OCI-LY3 (cell line): Measurements from ENCODE around the gene CTBP2.

Experiments used
- H2AFZ ChIP-seq: fragments of 200-600, 300-600 bp; shearing (Covaris generic); 2 replicates; pipeline ENCODE4 v1.6.0; 2014; ENCODE audit warnings: antibody characterized with exemption, low read depth, low read length
- H3K27ac ChIP-seq: fragments of 200-600, 300-600 bp; sonication (generic); 2 replicates; pipeline ENCODE4 v1.5.1; 2014; ENCODE audit warnings: mild to moderate bottlenecking, low read length, moderate library complexity, mixed read lengths
- H3K27me3 ChIP-seq: fragments of 200-600, 300-600 bp; sonication (generic); 2 replicates; pipeline ENCODE4 v1.6.1; 2014; ENCODE audit warnings: low read depth, low read length, mixed read lengths
- H3K36me3 ChIP-seq: fragments of 200-600, 300-600 bp; sonication (generic); replicated peaks from 2 replicates; pipeline ENCODE3; 2014; ENCODE audit warnings: low read depth, low read length, mixed read lengths
- H3K4me1 ChIP-seq: fragments of 300-600, 200-600 bp; sonication (generic); 2 replicates; pipeline ENCODE4 v1.6.1; 2014; ENCODE audit warnings: low read length, mixed read lengths
- H3K4me2 ChIP-seq: fragments of 200-600, 300-600 bp; sonication (generic); 2 replicates; pipeline ENCODE4 v1.6.1; 2014; ENCODE audit warnings: low read length, mixed read lengths
- H3K4me3 ChIP-seq: fragments of 300-600, 200-600 bp; sonication (generic); 2 replicates; pipeline ENCODE4 v1.5.1; 2014; ENCODE audit warnings: antibody characterized with exemption, mild to moderate bottlenecking, low read length, moderate library complexity
- H3K79me2 ChIP-seq: fragments of 300-600, 200-600 bp; shearing (Covaris generic); 2 replicates; pipeline ENCODE4 v1.6.1; 2014; ENCODE audit warnings: mild to moderate bottlenecking, low read length, mixed read lengths
- H3K9ac ChIP-seq: fragments of 300-600, 200-600 bp; shearing (Covaris generic); 2 replicates; pipeline ENCODE4 v1.6.0; 2014; ENCODE audit warnings: mild to moderate bottlenecking, low read length, moderate library complexity
- H3K9me3 ChIP-seq: fragments of 200-600, 300-600 bp; shearing (Covaris generic); 2 replicates; pipeline ENCODE4 v1.6.1; 2014; ENCODE audit warnings: low read length, mixed read lengths; ENCODE audit not compliant: insufficient read depth
- H4K20me1 ChIP-seq: fragments of 200-600, 300-600 bp; sonication (generic); 2 replicates; pipeline ENCODE4 v1.6.1; 2016; ENCODE audit warnings: low read length, mixed read lengths; ENCODE audit not compliant: insufficient read depth
- CTCF ChIP-seq: fragments of 200-600, 300-600 bp; sonication (generic); IDR thresholded peaks from 2 replicates; pipeline ENCODE4 v1.5.1; 2014; ENCODE audit warnings: antibody characterized with exemption, low read length, low read depth
- EZH2phosphoT487 ChIP-seq: fragments of 200-600 bp; shearing (Covaris generic); IDR thresholded peaks from 2 replicates; pipeline ENCODE4 v1.6.1; 2018; ENCODE audit warnings: antibody characterized with exemption, mixed run types, low read depth

The CTBP2 gene

GRCh38 chr10:125201791-125202622, 41.6 kb upstream of the CTBP2 start:
- H3K4me3 ChIP-seq = no peak overlapping the region
- no peak overlapping the region for H2AFZ ChIP-seq
- H3K27me3 ChIP-seq = peaks cover 10% of the 10 kb centered on the region
- no peak overlapping the region for H3K9ac ChIP-seq
- no peaks in the 10 kb centered on the region for H3K36me3 ChIP-seq
- H3K27ac ChIP-seq = no peak overlapping the region
- no peaks in the 10 kb centered on the region for H3K79me2 ChIP-seq
- peak overlapping the region; percentile 66; the same call in 1 of the 2 replicates for H3K4me2 ChIP-seq
- TF ChIP-seq EZH2phosphoT487 (no peak), CTCF (no peak)
- no peaks in the 10 kb centered on the region for H4K20me1 ChIP-seq
- H3K9me3 ChIP-seq = no peaks in the 10 kb centered on the region
- H3K4me1 ChIP-seq = peaks cover 21% of the 10 kb centered on the region

GRCh38 chr10:125201108-125201524, 40.8 kb upstream of the CTBP2 start:
- no peak overlapping the region for H2AFZ ChIP-seq
- H3K36me3 ChIP-seq = no peaks in the 10 kb centered on the region
- H3K27me3 ChIP-seq = peaks cover 10% of the 10 kb centered on the region
- H3K4me2 ChIP-seq = peak overlapping the region; percentile 66
- H3K27ac ChIP-seq = no peak overlapping the region; the same call in 1 of the 2 replicates
- peaks cover 21% of the 10 kb centered on the region for H3K4me1 ChIP-seq
- TF ChIP-seq CTCF (no peak), EZH2phosphoT487 (no peak)
- no peaks in the 10 kb centered on the region for H4K20me1 ChIP-seq
- H3K9me3 ChIP-seq = no peaks in the 10 kb centered on the region
- H3K4me3 ChIP-seq = peak overlapping the region; percentile 38
- H3K9ac ChIP-seq = no peak overlapping the region
- H3K79me2 ChIP-seq = no peaks in the 10 kb centered on the region

GRCh38 chr10:125200396-125200795, 40.0 kb upstream of the CTBP2 start:
- H3K27ac ChIP-seq = no peak overlapping the region

More at GRCh38 chr10:125200396-125200795, 40.0 kb upstream of the CTBP2 start:
- TF ChIP-seq CTCF = no peak
- TF ChIP-seq EZH2phosphoT487 = no peak
- Histone ChIP-seq H3K4me1 (peaks cover 21% of the 10 kb centered on the region), H3K9me3 (no peaks in the 10 kb centered on the region), H3K9ac (no peak overlapping the region), H3K36me3 (no peaks in the 10 kb centered on the region), H2AFZ (no peak overlapping the region), H3K79me2 (no peaks in the 10 kb centered on the region), H4K20me1 (no peaks in the 10 kb centered on the region), H3K4me3 (peak overlapping the region; percentile 38; the same call in 1 of the 2 replicates), H3K27me3 (peaks cover 10% of the 10 kb centered on the region), H3K4me2 (peak overlapping the region; percentile 66)
